DOHH2 (cell line): ENCODE measurements around the gene GGT1.

ENCODE experiments used
- H3F3A ChIP-seq: fragments of 200-600 bp; sonication (generic), shearing (Covaris generic); 2 replicates; pipeline ENCODE4 v1.6.0; 2016; ENCODE audit warnings: antibody characterized with exemption, mild to moderate bottlenecking; ENCODE audit not compliant: control insufficient read depth, insufficient read depth
- H3K27ac ChIP-seq: fragments of 200-600 bp; sonication (generic); 2 replicates; pipeline ENCODE4 v1.5.1; 2014; ENCODE audit warnings: low read depth, mild to moderate bottlenecking, low read length, moderate library complexity
- H3K27me3 ChIP-seq: fragments of 200-600 bp; sonication (generic); 2 replicates; pipeline ENCODE4 v1.6.1; 2014; ENCODE audit warnings: mild to moderate bottlenecking, low read length, mixed read lengths; ENCODE audit not compliant: control insufficient read depth
- H3K36me3 ChIP-seq: fragments of 200-600 bp; sonication (generic); 2 replicates; pipeline ENCODE4 v1.6.1; 2014; ENCODE audit warnings: mild to moderate bottlenecking, low read length, moderate library complexity, mixed read lengths; ENCODE audit not compliant: control insufficient read depth
- H3K4me1 ChIP-seq: fragments of 200-600 bp; sonication (generic); 2 replicates; pipeline ENCODE4 v1.6.1; 2014; ENCODE audit warnings: mild to moderate bottlenecking, low read length, mixed read lengths; ENCODE audit not compliant: control insufficient read depth
- H3K4me2 ChIP-seq: fragments of 200-600 bp; sonication (generic); 2 replicates; pipeline ENCODE4 v1.6.0; 2014; ENCODE audit warnings: mild to moderate bottlenecking, low read length, moderate library complexity
- H3K4me3 ChIP-seq: fragments of 200-600 bp; sonication (generic); 2 replicates; pipeline ENCODE4 v1.5.1; 2014; ENCODE audit warnings: mild to moderate bottlenecking, low read length, mixed read lengths
- H3K79me2 ChIP-seq: fragments of 200-600 bp; sonication (generic); 2 replicates; pipeline ENCODE4 v1.6.1; 2014; ENCODE audit warnings: mild to moderate bottlenecking, low read length, mixed read lengths; ENCODE audit not compliant: control insufficient read depth
- H3K9me2 ChIP-seq: fragments of 200-600 bp; sonication (generic); replicated peaks from 2 replicates; pipeline ENCODE4 v1.6.1; 2014; ENCODE audit warnings: mild to moderate bottlenecking, low read length, mixed read lengths; ENCODE audit not compliant: control insufficient read depth
- H3K9me3 ChIP-seq: fragments of 200-600 bp; sonication (generic); 2 replicates; pipeline ENCODE4 v1.6.1; 2014; ENCODE audit warnings: antibody characterized with exemption, low read length, mixed read lengths; ENCODE audit not compliant: control insufficient read depth, insufficient read depth
- H4K20me1 ChIP-seq: fragments of 200-600 bp; sonication (generic); 2 replicates; pipeline ENCODE4 v1.6.0; 2014; ENCODE audit warnings: low read depth, mild to moderate bottlenecking, antibody characterized with exemption, low read length, moderate library complexity; ENCODE audit not compliant: control insufficient read depth, insufficient read depth
- CTCF ChIP-seq: fragments of 200-600 bp; sonication (generic); IDR thresholded peaks from one replicate; pipeline ENCODE4 v1.5.1; 2014; ENCODE audit warnings: antibody characterized with exemption, mild to moderate bottlenecking, low read depth, low read length; ENCODE audit not compliant: poor library complexity, severe bottlenecking
- EZH2phosphoT487 ChIP-seq: fragments of 200-600 bp; sonication (generic); IDR thresholded peaks from 2 replicates; pipeline ENCODE4 v1.6.1; 2017; ENCODE audit warnings: borderline replicate concordance, mild to moderate bottlenecking, antibody characterized with exemption, low read length, moderate library complexity, mixed read lengths

Gene GGT1

GRCh38 chr22:24587251-24587650 is 15.7 kb upstream of the GGT1 start:
- H3K9me3 ChIP-seq = no peaks in the 10 kb centered on the region
- no peaks in the 10 kb centered on the region for H3K36me3 ChIP-seq
- H3K27me3 ChIP-seq = peaks cover 11% of the 10 kb centered on the region
- TF ChIP-seq CTCF (no peak), EZH2phosphoT487 (no peak)
- H3K4me3 ChIP-seq = no peak overlapping the region
- H3K4me2 ChIP-seq = no peak overlapping the region
- H3F3A ChIP-seq = no peaks in the 10 kb centered on the region
- H4K20me1 ChIP-seq = no peaks in the 10 kb centered on the region
- H3K27ac ChIP-seq = no peak overlapping the region
- no peaks in the 10 kb centered on the region for H3K79me2 ChIP-seq
- H3K4me1 ChIP-seq = no peaks in the 10 kb centered on the region
- H3K9me2 ChIP-seq = no peaks in the 10 kb centered on the region

DNA sequence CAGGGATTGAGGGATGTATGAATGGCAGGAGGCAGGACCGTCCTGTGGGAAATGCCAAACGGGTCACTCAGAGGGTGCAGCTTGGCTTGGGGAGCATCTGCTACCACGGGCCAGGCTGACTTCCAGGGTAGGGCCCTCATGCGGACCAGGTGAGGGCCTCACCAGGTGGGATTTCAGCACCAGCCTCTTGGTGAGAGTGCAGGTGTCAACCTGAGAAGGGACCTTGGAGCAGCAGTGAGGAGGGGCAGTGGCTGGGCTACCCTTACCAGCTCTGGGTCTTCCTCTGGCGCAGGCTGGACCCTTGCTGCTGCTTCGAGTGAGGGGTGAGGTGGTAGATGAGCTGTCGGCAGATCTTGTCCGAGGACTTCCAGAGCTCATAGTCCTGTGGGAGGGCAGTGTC is 15.0 kb upstream of the GGT1 start:
- peaks cover 15% of the 10 kb centered on the region for H3K27me3 ChIP-seq
- H4K20me1 ChIP-seq = no peaks in the 10 kb centered on the region
- TF ChIP-seq CTCF (no peak), EZH2phosphoT487 (no peak)
- H3K36me3 ChIP-seq = no peaks in the 10 kb centered on the region
- no peak overlapping the region for H3K27ac ChIP-seq
- H3K9me2 ChIP-seq = no peaks in the 10 kb centered on the region
- H3K4me3 ChIP-seq = no peak overlapping the region
- H3K4me1 ChIP-seq = peaks cover 3% of the 10 kb centered on the region; the same call in 1 of the 2 replicates
- no peak overlapping the region for H3K4me2 ChIP-seq
- no peaks in the 10 kb centered on the region for H3K79me2 ChIP-seq
- H3K9me3 ChIP-seq = no peaks in the 10 kb centered on the region
- H3F3A ChIP-seq = no peaks in the 10 kb centered on the region

- Histone ChIP-seq H3K79me2 (no peaks in the 10 kb centered on the region), H3K9me2 (no peaks in the 10 kb centered on the region), H3K4me1 (peaks cover 3% of the 10 kb centered on the region; the same call in 1 of the 2 replicates), H3K27ac (no peak overlapping the region), H3F3A (no peaks in the 10 kb centered on the region), H3K4me3 (no peak overlapping the region), H3K27me3 (peaks cover 19% of the 10 kb centered on the region), H3K36me3 (no peaks in the 10 kb centered on the region), H3K9me3 (no peaks in the 10 kb centered on the region), H4K20me1 (no peaks in the 10 kb centered on the region), H3K4me2 (no peak overlapping the region)
- TF ChIP-seq CTCF = no peak
- TF ChIP-seq EZH2phosphoT487 = no peak
Observed at GRCh38 chr22:24588381-24588756, 14.6 kb upstream of the GGT1 start.
